DMS79 treated with DMSO at 0.1 percent for 48 hours (cell line): ENCODE data around the gene TRMT2A.
"Not testable (repeated sequence)": the region's sequence is repeated elsewhere in the genome, so short reads cannot be mapped to it uniquely, and the experiment has no call there.

ENCODE experiments used
- DNase-seq: peaks from one replicate; lab custom pipeline; 2025; lab: John Stamatoyannopoulos, UW

TRMT2A gene

GRCh38 chr22:20084547-20085413, 32.2 kb downstream of the TRMT2A start:
- no peak for DNase-seq

GRCh38 chr22:20083891-20084546, 33.0 kb downstream of the TRMT2A start:
- no peak for DNase-seq

- DNase-seq: no peak
Observed at GRCh38 chr22:20083157-20083890, 33.7 kb downstream of the TRMT2A start.

- DNase-seq: peak; percentile 12
Observed at GRCh38 chr22:20080776-20081654, 36.0 kb downstream of the TRMT2A start.

- no peak for DNase-seq
Observed at GRCh38 chr22:20080445-20080775, 36.6 kb downstream of the TRMT2A start.

GRCh38 chr22:20079745-20080444, 37.1 kb downstream of the TRMT2A start, which contains the start of gene DGCR8:
Gene DGCR8 (plus strand): TSS chr22:20080241. CDS start chr22:20085964, 5,723 bp downstream.
- peak; percentile 73 for DNase-seq

- no peak for DNase-seq
Observed at GRCh38 chr22:20076627-20077172, 40.3 kb downstream of the TRMT2A start.

- DNase-seq: no peak
Observed at GRCh38 chr22:20071524-20071972, 45.5 kb downstream of the TRMT2A start.

GRCh38 chr22:20069331-20070042, 47.5 kb downstream of the TRMT2A start:
- no peak for DNase-seq

- no peak for DNase-seq
Observed at GRCh38 chr22:20068640-20069039, 48.4 kb downstream of the TRMT2A start.

- DNase-seq: not testable (repeated sequence)
Observed at GRCh38 chr22:20067384-20067682, 49.7 kb downstream of the TRMT2A start.

GRCh38 chr22:20066617-20067383, 50.2 kb downstream of the TRMT2A start:
- no peak for DNase-seq

- DNase-seq: no peak
Observed at GRCh38 chr22:20065896-20066616, 51.0 kb downstream of the TRMT2A start.

GRCh38 chr22:20064545-20065262, 52.3 kb downstream of the TRMT2A start:
- no peak for DNase-seq

GRCh38 chr22:20064140-20064480, 52.9 kb downstream of the TRMT2A start:
- no peak for DNase-seq

GRCh38 chr22:20063271-20064139, 53.5 kb downstream of the TRMT2A start:
- no peak for DNase-seq

- DNase-seq: no peak
Observed at GRCh38 chr22:20062766-20063083, 54.3 kb downstream of the TRMT2A start.
